Mucosa of descending colon (tissue), 3 donors: ENCODE data around the gene FRAS1. TPM values are rescaled to one million over a fixed set of nuclear protein-coding genes. Genes with fewer than 3 reads are reported as not detected.
A peak's percentile ranks its signal among the peaks of the same experiment; 100 is the strongest.
"Not testable (repeated sequence)": the region's sequence is repeated elsewhere in the genome, so short reads cannot be mapped to it uniquely, and the experiment has no call there.

ENCODE experiments used
- ATAC-seq: fragments of 200-7000 bp; cut with Tn5 transposase; one replicate; pipeline ENCODE4 v1.9.1; 2020; ENCODE audit warnings: mild to moderate bottlenecking, moderate library complexity
- DNase-seq, 3 donors: peaks; one replicate each; pipeline ENCODE4 v3.0.0-alpha.2; 2020
- H3K36me3 ChIP-seq: fragments of 200-600 bp; one replicate; pipeline ENCODE4 v1.8.0; 2021; ENCODE audit warnings: low read depth, mild to moderate bottlenecking
- H3K4me1 ChIP-seq: fragments of 200-600 bp; one replicate; pipeline ENCODE4 v1.8.0; 2021; ENCODE audit warnings: low read depth, mild to moderate bottlenecking
- H3K4me3 ChIP-seq: fragments of 200-600 bp; one replicate; pipeline ENCODE4 v1.8.0; 2021; ENCODE audit warnings: mild to moderate bottlenecking
- H3K9me3 ChIP-seq: fragments of 200-600 bp; one replicate; pipeline ENCODE4 v1.8.0; 2021; ENCODE audit warnings: mild to moderate bottlenecking
- CTCF ChIP-seq: fragments of 200-600 bp; IDR thresholded peaks from one replicate; pipeline ENCODE4 v1.8.0; 2022; ENCODE audit warnings: antibody characterized with exemption, mild to moderate bottlenecking
- intact Hi-C, 2 donors: fragments of 100-400 bp; cut with DNase I in 1 of 2; cut with micrococcal nuclease in 1 of 2; formaldehyde crosslinking; loops; one replicate each; pipeline versions ENCODE4 v1.11.0 to v1.11.1; 2022; cut with DNase I, micrococcal nuclease
- total RNA-seq, 3 donors: library from RNA; stranded (reverse); fragmentation: NEBNext Ultra II Directional in 2 of 3; extraction: Animal tissue kit (Norgen Biotek cat#: 25700) in 2 of 3; gene quantifications; one replicate each; pipeline versions ENCODE4 v1.2.1 to v1.2.4, GENCODE V29; 2021 to 2023
- donor health status: DM: no; HTN: no; CAD: no; lungs with moderate emphysema.
- donor health status: DM: no; HTN: no; CAD: no.
- donor health status: DM: no; HTN: yes; CAD: no.

FRAS1 gene
- total RNA-seq, 3 donors from 2014 or later = 1.2 to 9.3 (median 2.2) TPM

GRCh38 chr4:78167510-78167909 is 110.4 kb downstream of the FRAS1 start:
- ATAC-seq (no peak), DNase-seq (no peak)
- Histone ChIP-seq H3K9me3 (no peaks in the 10 kb centered on the region), H3K36me3 (no peaks in the 10 kb centered on the region), H3K4me3 (no peak overlapping the region), H3K4me1 (no peaks in the 10 kb centered on the region)
- intact Hi-C loops = no loop called here
- TF ChIP-seq CTCF = no peak

- Histone ChIP-seq H3K4me1 (no peaks in the 10 kb centered on the region), H3K36me3 (no peaks in the 10 kb centered on the region), H3K9me3 (no peaks in the 10 kb centered on the region), H3K4me3 (no peak overlapping the region)
- TF ChIP-seq CTCF = no peak
- DNase-seq (no peak), ATAC-seq (no peak)
- intact Hi-C loops = no loop called here
These were observed 110.9 kb downstream of the FRAS1 start for GRCh38 chr4:78168029-78168428.

GRCh38 chr4:78169728-78170127 is 112.6 kb downstream of the FRAS1 start:
- Histone ChIP-seq H3K36me3 (no peaks in the 10 kb centered on the region), H3K4me3 (no peak overlapping the region), H3K9me3 (no peaks in the 10 kb centered on the region), H3K4me1 (no peaks in the 10 kb centered on the region)
- DNase-seq (no peak), ATAC-seq (no peak)
- TF ChIP-seq CTCF = no peak
- intact Hi-C loops = no loop called here

- ATAC-seq (no peak), DNase-seq (no peak)
- no peak for TF ChIP-seq CTCF
- Histone ChIP-seq H3K4me1 (peaks cover 5% of the 10 kb centered on the region), H3K36me3 (no peaks in the 10 kb centered on the region), H3K9me3 (no peaks in the 10 kb centered on the region), H3K4me3 (no peak overlapping the region)
- intact Hi-C loops = no loop called here
These were observed 114.4 kb downstream of the FRAS1 start for GRCh38 chr4:78171482-78171881.

- H3K4me3 ChIP-seq = no peak overlapping the region
- intact Hi-C loops = no loop called here
- H3K4me1 ChIP-seq = peaks cover 5% of the 10 kb centered on the region
- ATAC-seq (no peak), DNase-seq (no peak)
- H3K36me3 ChIP-seq = no peaks in the 10 kb centered on the region
- no peaks in the 10 kb centered on the region for H3K9me3 ChIP-seq
- TF ChIP-seq CTCF = no peak
These were observed 117.8 kb downstream of the FRAS1 start for GRCh38 chr4:78174891-78175290.

- no peak for TF ChIP-seq CTCF
- no peak for ATAC-seq
- no peaks in the 10 kb centered on the region for H3K9me3 ChIP-seq
- intact Hi-C loops = no loop called here
- peaks cover 5% of the 10 kb centered on the region for H3K4me1 ChIP-seq
- no peaks in the 10 kb centered on the region for H3K36me3 ChIP-seq
- H3K4me3 ChIP-seq = no peak overlapping the region
- DNase-seq = no peak
These were observed 122.1 kb downstream of the FRAS1 start for GRCh38 chr4:78179196-78179595.

GRCh38 chr4:78181681-78182234 is 124.6 kb downstream of the FRAS1 start:
- H3K4me1 ChIP-seq, H3K9me3 ChIP-seq, ATAC-seq, H3K36me3 ChIP-seq, H3K4me3 ChIP-seq, intact Hi-C loops: not testable (repeated sequence)
- DNase-seq = peak in 1 of 3 donors; percentile 39
